NCI-H460 (cell line): ENCODE data around the gene ACOT12. TPM values are rescaled to one million over a fixed set of nuclear protein-coding genes. Genes with fewer than 3 reads are reported as not detected.

Experiments
- DNase-seq: peaks from one replicate; pipeline ENCODE4 v3.0.0-alpha.2; 2016; ENCODE audit warnings: low read depth; ENCODE audit errors: extremely low read depth
- total RNA-seq: library from RNA; depleted of rRNA; stranded (reverse); fragments of >200 nt; shearing (Covaris generic); gene quantifications from 2 replicates; pipeline ENCODE4 v1.2.3, GENCODE V29; 2014

Gene ACOT12
- total RNA-seq, 1 experiment from 2014 or later, result not detected

DNA sequence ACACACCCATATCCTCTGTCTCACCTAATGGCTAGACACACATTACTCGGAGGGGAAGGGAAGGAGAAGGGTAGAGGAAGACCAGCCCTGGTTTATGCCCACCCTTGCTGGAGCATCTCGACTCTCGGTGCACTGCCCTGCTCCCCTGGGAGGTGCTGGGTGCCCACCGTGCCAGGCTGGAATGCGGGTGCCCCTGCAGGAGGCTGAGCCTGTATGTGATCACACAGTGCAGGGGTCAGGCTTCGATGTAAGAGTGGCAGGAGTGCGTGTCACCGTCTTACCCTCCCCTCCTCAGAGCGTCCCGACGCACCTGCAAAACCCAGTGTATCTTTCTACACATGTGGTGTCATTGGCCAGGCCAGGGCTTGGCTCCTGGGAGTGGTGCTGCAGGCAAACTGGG is 7.3 kb upstream of the ACOT12 start:
- no peak for DNase-seq

DNA sequence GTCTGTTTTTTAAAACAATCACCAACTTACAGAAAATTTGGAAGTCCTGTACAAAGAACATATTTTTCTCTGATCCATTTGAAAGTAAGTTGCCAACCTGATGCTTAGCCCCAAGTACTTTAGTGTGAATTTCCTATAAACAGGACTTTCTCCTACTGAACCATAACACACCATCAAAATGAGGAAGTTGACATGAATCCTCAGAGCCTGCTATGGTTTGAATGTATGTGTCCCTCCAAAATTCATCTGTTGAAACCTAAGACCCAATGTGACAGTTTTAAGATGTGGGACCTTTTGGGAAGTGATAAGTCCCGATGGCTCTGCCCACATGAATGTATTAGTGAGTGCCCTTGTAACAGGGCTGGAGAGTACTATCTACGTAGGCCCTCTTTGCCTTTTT is 6.4 kb upstream of the ACOT12 start:
- no peak for DNase-seq

DNA sequence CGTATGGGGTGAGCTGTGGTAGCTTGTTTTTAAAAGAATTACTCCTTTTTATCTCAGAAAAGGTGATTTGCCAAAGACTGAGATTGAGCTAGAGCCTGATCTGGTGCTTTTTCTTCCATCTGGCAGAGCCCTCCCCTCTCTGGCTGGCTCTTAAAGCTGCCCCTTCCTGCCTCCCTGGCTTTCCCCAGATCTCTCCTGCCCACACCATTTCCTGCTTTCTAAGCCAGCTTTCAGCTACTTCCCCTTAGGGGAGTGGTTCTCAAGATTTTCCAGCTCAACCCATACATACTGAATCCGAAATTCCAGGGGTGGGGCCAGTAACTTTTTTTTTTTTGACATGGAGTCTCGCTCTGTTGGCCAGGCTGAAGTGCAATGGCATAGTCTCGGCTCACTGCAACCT is 4.8 kb upstream of the ACOT12 start:
- no peak for DNase-seq

DNA sequence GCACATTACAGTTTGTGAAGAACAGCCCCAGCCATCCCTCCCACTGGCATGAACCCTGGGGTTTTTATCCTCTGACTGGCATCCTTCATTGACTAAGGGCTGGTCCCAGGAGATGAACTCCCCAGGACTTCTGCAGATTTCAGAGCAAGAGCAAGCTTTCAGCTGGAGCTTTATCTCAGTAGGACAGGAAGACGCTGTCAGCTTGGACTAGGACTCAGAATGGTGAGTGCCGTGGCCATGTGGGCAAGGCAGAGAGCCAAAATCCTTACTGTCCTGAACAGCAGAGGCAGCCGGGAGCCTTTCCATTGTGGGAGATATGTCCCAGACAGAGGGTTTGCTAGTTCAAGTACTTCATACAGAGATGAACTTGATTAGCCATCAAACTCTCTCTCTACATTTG is 3.2 kb upstream of the ACOT12 start:
- no peak for DNase-seq

DNA sequence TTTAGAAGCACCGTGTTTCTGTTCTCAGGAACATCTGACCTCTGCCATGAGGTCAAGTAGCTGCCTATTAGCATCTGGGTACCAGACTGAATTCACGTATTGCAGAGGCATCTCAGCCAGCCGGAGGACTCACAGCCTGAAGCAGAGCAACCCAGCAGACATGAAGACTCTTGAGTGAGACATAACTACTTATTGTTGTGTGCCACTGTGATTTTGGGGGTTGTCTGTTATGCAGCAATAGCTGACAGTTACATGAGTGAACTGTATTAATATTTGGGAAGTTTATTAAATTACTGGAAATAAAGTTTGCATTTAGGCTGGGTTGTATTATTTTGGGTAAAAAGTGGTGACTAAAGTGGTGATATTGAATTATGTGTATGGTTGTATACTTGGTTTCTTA is 1.3 kb upstream of the ACOT12 start:
- no peak for DNase-seq

DNA sequence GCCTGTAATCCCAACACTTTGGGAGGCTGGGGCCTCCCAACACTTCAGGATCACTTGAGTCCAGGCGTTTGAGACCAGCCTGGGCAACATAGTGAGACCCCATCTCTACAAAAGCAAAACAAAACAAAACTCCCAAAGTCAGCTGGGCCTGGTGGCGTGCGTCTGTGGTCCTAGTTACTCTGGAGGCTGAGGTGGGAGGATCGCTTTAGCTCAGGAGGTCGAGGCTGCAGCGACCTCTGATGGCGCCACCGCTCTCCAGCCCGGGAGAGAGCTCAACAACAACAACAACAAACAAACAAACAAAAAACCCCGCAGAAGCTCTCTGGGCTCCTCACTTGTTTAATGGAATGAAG is 528 bp downstream of the ACOT12 start:
- DNase-seq, result no peak

DNA sequence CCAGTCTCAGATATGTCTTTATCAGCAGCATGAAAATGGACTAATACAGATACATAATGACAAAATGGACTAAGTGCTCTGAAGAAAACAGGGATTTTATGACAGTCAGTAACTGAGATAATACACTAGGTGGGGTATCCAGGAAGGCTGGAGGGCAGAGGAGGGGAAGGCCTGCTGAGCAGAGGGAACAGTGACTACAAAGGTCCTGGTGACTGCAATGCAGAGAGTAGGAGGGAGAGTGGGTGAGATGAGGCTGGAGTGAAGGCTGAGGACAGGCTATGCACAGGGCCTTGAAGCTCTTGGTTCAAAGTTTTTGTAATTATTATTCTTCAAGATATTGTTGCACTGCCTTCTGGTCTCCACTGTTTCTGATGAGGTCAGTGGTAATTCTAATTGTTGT is 4.9 kb downstream of the ACOT12 start:
- no peak for DNase-seq

DNA sequence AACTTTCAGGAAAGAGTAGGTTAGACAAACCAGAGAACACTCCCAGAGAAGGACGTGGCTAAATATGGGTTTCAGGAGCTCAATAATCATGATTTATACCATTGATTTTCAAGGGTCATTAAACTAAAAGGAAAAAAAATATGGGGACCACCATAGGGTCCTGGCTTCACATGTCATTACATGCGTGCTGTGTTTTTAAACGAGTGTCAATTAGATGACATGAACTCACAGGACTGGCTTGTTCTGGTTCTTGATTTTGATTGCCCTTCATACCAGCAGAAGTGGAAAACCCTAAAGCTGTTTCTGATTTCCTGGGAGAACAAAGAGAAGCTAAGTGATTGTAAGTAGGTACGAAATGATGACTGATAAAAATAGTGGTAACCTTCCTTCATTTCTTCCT is 5.8 kb downstream of the ACOT12 start:
- no peak for DNase-seq

DNA sequence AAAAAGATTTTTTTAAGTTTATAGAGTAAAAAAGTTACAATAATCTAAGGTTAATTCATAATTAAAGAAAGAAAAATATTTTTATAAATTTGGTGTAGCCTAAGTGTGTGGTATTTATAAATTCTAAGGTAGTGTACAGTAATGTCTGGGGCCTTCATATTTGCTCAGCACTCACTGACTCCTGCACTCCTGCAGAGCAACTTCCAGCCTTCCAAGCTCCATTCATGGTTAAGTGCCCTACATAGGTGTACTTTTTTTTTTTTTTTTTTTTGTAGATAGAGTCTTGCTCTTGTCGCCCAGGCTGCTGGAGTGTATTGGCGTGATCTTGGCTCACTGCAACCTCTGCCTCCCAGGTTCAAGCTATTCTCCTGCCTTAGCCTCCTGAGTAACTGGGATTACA is 10.1 kb downstream of the ACOT12 start:
- DNase-seq, result no peak

DNA sequence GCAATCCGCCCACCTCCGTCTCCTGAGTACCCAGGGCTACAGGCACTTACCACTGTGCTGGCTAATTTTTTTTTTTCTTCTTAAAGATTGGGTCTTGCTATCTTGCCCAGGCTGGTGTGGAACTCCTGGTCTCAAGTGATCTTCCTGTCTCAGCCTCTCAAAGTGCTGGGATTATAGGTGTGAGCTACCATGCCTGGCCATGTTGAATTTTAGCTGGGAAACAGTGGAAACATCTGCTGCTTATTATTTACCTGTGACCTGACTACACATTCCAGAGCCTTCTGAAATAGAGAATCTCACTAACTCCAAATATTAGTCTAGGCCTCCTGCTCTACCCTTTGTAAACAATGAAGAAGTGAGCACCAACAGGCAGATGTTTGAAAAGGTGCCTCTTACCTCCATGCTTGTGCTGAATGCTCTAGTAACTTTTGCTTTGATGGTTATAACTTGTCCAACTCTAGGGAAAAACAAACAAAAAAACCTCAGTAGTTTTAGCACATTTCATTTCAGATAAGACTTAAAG is 22.5 kb downstream of the ACOT12 start:
- DNase-seq, result no peak

DNA sequence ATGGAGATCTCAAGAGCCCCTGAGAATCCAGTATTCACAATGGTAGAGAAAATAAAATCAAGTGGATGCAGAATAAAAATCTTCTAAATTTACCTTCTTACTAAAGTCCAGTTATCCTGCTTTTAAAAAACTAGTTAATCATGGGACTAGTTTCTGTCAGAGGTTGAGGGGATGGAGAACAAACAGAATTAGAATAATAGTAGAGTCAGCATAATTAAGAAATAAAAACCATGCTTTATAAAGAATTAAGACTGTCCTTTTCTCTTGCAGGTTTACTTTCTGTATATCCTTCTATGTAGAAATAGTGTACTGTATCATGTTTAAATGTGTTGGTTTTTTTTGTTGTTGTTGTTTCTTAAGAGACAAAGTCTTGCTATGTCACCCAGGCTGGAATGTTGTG is 23.0 kb downstream of the ACOT12 start:
- DNase-seq, result no peak

DNA sequence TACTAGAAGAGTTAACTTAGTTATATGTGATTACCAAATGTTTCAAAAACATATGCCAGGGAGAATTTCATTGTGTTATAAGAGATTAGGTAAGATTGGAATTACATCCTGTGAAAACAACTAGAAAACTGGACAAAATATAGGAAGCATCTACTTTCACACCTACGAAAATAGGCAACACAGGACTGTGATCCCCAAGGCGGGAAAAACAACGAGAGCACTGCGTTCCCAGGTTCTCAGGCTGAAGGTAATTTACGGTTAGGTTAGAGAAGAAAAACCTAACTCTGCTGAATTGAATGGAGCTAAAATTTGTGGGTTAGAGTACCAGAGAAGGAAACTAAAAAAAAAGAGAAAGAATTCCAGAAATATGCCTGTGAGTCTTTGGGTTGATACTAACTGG is 28.4 kb downstream of the ACOT12 start:
- DNase-seq, result no peak

DNA sequence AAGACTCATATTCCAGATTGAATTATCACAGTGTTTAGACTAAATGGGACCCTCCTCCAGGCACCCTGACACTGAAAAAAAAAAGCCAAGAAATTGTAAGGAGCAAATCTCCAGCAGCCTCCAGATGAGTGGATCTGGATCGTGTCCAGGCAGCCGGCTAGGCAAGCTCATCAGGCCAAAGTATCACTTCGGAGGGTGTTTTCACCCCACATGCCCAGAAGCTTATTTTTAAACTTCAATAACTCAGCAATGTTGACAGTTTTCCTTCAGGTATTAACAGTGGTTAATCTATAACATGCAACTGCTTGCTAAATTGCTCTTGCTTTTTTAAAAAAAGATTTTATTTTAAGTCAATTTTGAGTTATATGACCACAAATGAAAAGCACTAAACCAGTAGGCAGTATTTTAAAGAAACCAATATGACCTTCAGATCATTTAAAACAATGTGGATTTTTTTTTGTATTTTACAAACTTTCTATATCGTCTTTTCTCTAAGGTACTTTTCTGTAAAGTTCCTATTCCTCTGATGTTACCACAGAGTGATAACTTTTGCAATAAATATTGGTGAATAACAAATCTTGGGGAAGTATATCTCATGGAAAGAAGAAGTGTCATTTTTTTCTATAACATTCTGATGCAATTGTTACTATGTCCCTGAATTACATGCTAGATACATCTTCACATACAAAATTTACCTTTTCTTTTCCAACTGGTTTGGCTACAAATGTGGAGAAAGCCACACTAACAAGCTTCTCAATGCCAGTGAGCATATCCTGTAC is 30.7 kb downstream of the ACOT12 start:
- no peak for DNase-seq

DNA sequence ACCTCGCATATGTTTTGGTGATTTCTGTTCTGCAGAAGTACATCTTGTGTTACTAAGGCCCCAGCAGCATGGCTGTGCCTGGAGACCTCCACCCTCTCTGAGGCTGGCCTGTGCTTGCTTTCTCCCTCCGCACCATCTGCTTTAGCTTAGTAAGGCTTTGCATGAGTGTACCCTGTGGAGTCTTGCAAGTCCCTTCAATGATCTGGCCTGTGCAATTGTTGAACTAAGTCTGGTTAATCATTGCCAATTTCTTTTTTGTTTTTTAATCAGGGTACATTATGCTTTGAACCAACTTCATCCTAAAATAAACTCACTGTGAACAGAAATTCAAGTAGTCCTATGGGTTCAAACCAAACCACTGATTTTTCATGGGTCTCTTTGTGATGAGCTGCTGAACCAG is 32.3 kb downstream of the ACOT12 start:
- no peak for DNase-seq

DNA sequence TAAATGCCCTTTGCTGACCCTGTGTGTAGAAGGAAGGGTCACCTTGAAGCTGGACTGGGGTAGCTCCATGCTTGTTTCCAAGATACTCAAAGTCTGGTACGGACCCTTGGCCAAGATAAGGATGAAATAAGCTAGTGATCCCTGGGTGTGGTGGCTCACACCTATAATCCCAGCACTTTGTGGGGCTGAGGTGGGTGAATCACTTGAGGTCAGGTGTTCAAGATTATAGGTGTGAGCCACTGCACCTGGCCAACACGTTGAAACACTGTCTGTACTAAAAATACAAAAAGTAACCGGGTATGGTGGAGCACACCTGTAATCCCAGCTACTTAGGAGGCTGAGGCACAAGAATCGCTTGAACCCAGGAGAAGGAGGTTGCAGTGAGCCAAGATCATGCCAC is 33.3 kb downstream of the ACOT12 start:
- no peak for DNase-seq

DNA sequence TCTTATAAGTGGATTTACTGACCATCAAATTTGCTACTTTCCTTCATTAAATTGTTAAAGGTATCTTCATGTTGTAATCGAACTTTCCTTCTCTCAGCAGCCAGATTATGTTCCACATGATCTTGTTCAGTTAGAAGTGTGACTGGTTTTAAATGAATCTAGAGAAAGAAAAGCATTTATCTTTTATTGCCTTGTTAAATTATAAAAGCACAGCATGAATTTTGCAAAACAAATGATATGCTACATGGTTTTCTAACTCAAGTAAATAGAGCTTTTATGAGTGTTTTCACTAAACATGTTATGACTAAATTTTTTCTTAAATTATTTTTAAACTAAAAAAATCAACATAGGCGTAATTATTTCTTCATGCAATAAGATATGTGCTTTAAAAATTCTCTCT is 34.1 kb downstream of the ACOT12 start:
- DNase-seq, result no peak

DNA sequence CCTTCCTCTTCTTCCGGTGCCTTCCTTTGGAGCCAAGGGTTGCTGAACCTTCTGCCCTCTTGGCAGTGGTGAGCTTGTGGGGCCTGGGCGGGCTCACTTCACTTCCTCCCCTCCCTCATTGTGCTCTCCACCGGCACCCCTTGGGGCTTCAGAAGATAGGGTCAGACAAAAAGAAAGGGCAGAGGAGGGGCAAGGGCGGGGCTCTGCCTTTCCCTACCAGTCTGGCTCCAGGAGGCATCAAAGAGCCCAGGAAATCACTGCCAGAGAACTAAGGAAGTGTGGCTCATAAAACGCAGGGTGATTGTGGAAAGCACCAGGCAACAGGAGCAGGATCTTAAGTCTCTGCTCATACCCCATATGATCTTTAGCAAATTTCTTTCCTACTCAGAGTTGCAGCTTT is 34.8 kb downstream of the ACOT12 start:
- DNase-seq, result no peak

DNA sequence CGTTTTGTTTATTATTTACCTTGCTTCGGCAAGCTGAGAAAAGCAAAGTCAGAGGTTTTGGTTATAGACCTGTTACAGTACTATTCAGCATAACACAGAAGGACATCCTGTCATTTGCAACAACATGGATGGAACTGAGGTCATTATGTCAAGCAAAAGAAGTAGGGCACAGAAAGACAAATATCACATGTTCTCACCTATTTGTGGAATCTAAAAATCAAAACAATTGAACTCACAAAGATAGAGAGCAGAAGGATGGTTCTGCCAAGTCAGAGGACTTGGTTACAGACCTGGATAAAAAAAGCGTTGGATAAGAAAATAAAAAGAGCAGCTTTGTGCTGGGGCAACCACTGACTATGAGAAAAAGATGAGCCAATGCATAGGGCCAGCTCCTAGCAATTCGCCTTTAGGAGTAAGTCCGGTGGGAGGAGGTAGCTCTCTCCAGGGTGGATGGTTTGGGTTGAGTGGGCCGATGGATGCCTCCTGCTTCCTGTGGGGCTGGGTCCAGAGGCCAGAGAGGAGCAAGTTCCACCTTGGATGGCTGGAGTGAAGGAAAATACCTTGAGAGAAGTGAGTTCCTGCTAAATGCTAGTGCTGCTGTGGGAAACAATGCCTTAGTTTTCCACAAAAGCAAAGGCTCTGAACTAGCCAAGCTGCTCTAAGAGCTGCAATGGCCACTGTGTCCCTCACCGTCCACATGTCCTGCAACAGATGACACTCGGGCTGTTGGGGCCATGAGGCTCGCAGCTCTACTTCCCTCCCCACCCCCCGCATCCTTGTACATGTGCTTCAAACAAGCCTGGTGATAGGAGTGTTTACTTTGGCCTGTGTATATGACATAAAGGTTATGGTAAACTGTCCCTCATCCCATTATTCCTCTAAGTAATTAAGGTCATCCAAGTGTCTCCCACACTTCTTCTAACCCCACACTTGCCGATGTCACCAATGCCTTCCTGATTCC is 38.4 kb downstream of the ACOT12 start:
- no peak for DNase-seq

DNA sequence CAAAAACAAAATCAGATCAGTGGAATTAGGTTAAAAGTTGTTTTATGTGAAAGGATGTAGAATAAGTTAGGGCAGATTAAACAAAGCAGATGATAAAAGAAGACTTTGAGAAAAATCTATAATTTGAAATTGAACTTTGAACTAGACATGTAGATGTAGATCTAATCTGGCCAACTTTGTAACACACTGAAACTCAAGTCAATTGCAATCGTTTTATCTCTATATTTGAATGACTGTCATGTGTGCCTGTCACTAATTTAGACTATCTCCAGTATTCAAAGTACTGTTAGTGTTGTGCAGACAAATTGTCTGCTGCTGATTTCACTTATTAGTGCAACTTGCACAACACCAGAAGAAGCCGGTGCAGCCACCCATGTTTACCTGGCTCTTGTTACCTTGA is 39.8 kb downstream of the ACOT12 start:
- no peak for DNase-seq

DNA sequence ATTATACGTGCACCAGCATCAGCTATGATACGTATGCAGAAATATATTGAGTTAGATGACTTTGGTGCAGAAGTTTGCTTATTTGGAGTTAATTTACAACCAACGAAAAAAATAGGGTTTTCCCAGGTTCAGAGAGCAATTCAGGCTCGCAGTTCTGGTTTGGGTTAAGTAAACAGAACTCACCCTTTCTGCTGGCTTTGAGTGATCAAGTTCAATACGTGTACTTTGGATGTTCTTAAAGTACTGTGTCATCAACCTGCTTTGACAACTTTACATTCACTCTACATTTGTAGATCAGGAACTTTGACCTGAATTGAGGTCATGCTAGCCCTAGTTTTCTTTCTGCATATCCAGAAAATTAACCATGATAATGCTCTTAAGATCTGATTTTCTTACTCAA is 40.7 kb downstream of the ACOT12 start:
- no peak for DNase-seq

DNA sequence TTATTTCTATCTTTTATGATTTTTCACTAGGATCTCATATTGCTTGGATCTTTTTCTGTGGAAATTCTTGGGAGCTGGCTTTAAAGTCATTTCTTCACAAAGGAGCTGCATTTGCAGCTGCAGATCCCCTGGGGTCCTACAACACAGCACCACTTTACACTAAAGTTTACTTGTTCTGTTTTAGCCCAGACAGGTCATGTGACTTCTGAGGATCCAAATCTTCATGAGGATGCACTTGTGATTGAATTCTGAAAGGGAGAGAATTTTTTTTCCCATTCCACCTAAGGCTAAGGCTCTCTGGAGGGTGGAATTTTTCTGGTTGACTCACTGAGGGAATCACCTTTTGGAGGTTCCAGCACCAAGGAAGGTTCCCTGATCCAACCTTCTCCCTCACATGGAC is 43.4 kb downstream of the ACOT12 start:
- DNase-seq, result no peak

DNA sequence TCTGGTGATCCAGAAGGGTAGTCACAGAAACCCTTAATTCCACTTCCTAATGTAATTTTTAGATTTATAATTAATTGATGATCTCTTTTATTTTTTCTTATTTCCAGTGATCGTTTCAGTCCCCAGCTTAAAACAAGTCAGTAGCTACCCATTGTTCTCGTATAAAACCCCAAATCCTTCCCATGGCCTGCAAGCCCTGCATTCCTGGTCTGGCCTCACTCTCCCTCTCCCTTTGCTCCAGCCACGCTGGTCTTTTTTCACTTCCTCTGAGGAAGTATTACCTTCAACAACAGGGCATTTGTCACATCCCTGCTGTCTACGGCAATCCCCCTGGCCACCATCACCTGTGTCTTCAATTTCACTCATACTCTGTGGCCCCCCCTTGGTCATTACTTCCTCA is 44.8 kb downstream of the ACOT12 start:
- no peak for DNase-seq
